Activated T-cell treated with anti-CD3 and anti-CD28 coated beads, Interleukin-2, amount 50 U/mL, for 4 hours (primary cell): ENCODE results near the gene GRB7. TPM values are rescaled to one million over a fixed set of nuclear protein-coding genes. Genes with fewer than 3 reads are reported as not detected.
"Not testable (repeated sequence)": the region's sequence is repeated elsewhere in the genome, so short reads cannot be mapped to it uniquely, and the experiment has no call there.

Experiments
- ATAC-seq, 2 donors: fragments of 200-7000 bp; cut with Tn5 transposase; one replicate each; pipeline ENCODE4 v1.10.0; 2021
- DNase-seq: peaks from one replicate; pipeline ENCODE4 v3.0.0-alpha.2; 2020
- H3K27me3 Mint-ChIP-seq: one replicate; pipeline ENCODE4 v1.8.0; 2021; ENCODE audit warnings: low read depth, mixed read lengths
- H3K36me3 Mint-ChIP-seq: one replicate; pipeline ENCODE4 v1.8.0; 2022; ENCODE audit warnings: mixed read lengths; ENCODE audit not compliant: insufficient read depth
- H3K4me1 Mint-ChIP-seq: one replicate; pipeline ENCODE4 v1.8.0; 2021; ENCODE audit warnings: low read depth, mixed read lengths
- H3K4me3 Mint-ChIP-seq: one replicate; pipeline ENCODE4 v1.8.0; 2021; ENCODE audit warnings: mild to moderate bottlenecking, moderate library complexity, mixed read lengths
- H3K9me3 Mint-ChIP-seq: one replicate; pipeline ENCODE4 v1.8.0; 2021; ENCODE audit warnings: mixed read lengths
- total RNA-seq, 3 donors: library from RNA; stranded (reverse); gene quantifications; one replicate each; pipeline ENCODE4 v1.2.1, GENCODE V29; 2021

Gene GRB7
- total RNA-seq, 3 donors from 2014 or later: 0.43 to 0.73 (median 0.47) TPM

GRCh38 chr17:39757176-39757662, 19.5 kb downstream of the GRB7 start:
- ATAC-seq (no peak), DNase-seq (no peak)
- no peaks in the 10 kb centered on the region for H3K9me3 Mint-ChIP-seq
- no peaks in the 10 kb centered on the region for H3K27me3 Mint-ChIP-seq
- peaks cover 11% of the 10 kb centered on the region for H3K36me3 Mint-ChIP-seq
- H3K4me3 Mint-ChIP-seq: no peak overlapping the region
- peaks cover 73% of the 10 kb centered on the region for H3K4me1 Mint-ChIP-seq

DNA sequence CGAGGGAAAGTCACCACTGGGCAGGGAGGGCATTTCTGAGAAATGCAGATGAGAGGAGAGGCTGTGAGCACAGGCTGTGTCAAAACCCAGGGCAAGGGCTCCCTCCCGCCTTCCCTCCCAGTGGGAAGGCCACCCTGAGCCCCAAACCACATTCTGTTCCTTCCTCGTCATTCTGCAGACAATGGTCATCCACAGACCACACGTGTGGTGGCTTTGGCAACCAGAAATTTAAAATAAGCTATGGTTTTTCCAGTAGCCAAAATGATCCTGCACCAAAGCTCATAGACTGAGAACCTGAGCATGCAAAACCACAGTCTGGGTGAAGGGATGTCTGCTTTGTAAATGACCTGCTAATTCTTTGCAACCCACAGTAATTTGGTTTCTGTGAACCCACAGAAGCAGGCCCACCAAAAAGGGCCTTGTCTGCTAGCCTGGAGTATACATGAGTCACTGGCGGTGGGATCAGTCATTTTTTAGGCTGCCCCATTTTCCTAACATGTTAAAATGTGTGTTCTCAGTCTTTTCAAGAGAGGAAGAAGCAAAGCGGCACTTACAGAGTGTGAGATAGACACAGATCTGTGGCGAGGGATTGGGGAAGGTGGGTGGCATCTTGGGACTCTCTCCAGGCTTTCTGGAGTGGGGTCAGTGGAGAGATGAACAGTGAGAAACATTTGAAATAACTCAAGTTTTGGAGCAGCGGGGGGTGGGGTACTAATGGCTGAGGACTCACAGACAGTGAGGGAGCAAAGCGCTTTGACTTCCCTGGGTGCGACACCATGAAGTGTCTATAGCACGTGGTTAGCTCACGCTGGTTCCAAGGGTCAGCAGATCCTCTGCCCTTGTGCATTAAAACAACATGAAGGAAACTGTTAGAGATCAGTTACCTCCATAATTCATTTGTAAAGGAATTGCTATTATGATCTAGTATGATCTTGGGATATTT, 20.5 kb downstream of the GRB7 start:
- Mint-ChIP-seq H3K4me1 (peaks cover 75% of the 10 kb centered on the region), H3K27me3 (no peaks in the 10 kb centered on the region), H3K4me3 (peak overlapping the region; percentile 32), H3K36me3 (peaks cover 19% of the 10 kb centered on the region), H3K9me3 (no peaks in the 10 kb centered on the region)
- ATAC-seq (peak; percentile 23 to 27), DNase-seq (peak; percentile 50)

DNA sequence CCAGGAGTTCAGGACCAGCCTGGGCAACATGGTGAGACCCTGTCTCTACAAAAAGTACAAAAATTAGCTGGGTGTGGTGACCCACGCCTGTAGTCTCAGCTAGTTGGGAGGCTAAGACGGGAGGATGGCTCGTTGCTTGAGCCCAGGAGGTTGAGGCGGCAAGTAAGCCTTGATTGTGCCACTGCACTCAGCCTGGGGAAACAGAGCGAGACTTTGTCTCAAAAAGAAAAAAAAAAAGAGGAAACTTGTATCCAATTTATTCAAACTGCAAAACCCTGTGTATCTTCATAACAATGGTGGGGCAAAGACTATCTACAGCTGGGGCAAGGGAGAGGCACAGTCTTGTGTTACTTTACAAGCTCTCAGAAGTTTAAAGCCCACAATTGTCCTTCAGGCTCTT, 21.5 kb downstream of the GRB7 start:
- Mint-ChIP-seq H3K9me3 (no peaks in the 10 kb centered on the region), H3K27me3 (no peaks in the 10 kb centered on the region), H3K4me3 (no peak overlapping the region), H3K36me3 (peaks cover 22% of the 10 kb centered on the region), H3K4me1 (peaks cover 74% of the 10 kb centered on the region)
- ATAC-seq (no peak), DNase-seq (no peak)

- no peak overlapping the region for H3K4me3 Mint-ChIP-seq
- no peaks in the 10 kb centered on the region for H3K27me3 Mint-ChIP-seq
- peaks cover 77% of the 10 kb centered on the region for H3K4me1 Mint-ChIP-seq
- no peaks in the 10 kb centered on the region for H3K9me3 Mint-ChIP-seq
- H3K36me3 Mint-ChIP-seq: peaks cover 46% of the 10 kb centered on the region
- ATAC-seq (peak in 1 of 2 donors; percentile 17), DNase-seq (no peak)
Observed at GRCh38 chr17:39761861-39762496, 24.2 kb downstream of the GRB7 start.

DNA sequence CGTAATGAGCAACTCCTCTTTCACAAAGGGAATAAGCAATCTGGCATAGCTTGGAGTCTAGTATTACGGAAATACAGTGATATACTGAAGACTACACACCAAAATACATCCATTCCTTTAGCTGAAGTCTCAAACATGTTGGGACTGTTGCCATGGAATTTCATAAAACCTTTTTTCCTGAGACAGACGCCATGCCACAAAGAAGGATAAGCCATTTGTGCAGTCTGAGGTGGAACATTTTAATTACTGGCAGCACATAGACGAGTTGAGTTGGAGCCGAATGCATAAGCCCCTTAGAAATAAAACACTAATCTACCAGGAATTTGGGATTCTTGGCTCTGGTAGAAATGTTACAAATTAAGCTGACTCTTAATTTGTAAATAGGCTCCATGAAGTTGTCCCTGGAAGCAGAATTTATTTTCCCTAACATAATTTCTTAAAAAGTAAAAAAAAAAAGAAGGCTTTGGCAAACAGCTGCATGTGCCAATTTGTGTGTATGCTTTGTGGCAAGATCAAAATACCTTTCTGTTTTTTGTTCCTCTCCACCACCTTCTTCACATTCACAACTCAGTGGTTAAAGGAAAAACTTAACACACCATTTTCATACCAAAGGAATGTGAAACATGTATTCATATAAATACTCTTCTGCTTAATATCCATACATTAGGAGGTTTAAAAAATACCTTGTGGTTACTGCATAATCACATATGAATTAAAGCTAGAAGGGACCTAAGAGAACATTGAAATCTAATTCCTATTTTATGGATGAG, 25.5 kb downstream of the GRB7 start:
- ATAC-seq (no peak), DNase-seq (no peak)
- H3K4me1 Mint-ChIP-seq: peaks cover 77% of the 10 kb centered on the region
- peaks cover 55% of the 10 kb centered on the region for H3K36me3 Mint-ChIP-seq
- no peaks in the 10 kb centered on the region for H3K9me3 Mint-ChIP-seq
- H3K27me3 Mint-ChIP-seq: no peaks in the 10 kb centered on the region
- no peak overlapping the region for H3K4me3 Mint-ChIP-seq

GRCh38 chr17:39764171-39764570, 26.4 kb downstream of the GRB7 start:
- not testable (repeated sequence) for DNase-seq, ATAC-seq, H3K9me3 Mint-ChIP-seq, H3K4me3 Mint-ChIP-seq, H3K27me3 Mint-ChIP-seq
- Mint-ChIP-seq H3K4me1 (peaks cover 77% of the 10 kb centered on the region), H3K36me3 (peaks cover 58% of the 10 kb centered on the region)

- no peak overlapping the region for H3K4me3 Mint-ChIP-seq
- H3K9me3 Mint-ChIP-seq: no peaks in the 10 kb centered on the region
- DNase-seq: no peak
- H3K36me3 Mint-ChIP-seq: peaks cover 59% of the 10 kb centered on the region
- ATAC-seq: no peak
- no peaks in the 10 kb centered on the region for H3K27me3 Mint-ChIP-seq
- H3K4me1 Mint-ChIP-seq: peaks cover 78% of the 10 kb centered on the region
Observed at GRCh38 chr17:39765175-39765574, 27.4 kb downstream of the GRB7 start.

- ATAC-seq (no peak), DNase-seq (no peak)
- Mint-ChIP-seq H3K27me3 (no peaks in the 10 kb centered on the region), H3K4me3 (no peak overlapping the region), H3K9me3 (no peaks in the 10 kb centered on the region), H3K36me3 (peaks cover 59% of the 10 kb centered on the region), H3K4me1 (peaks cover 82% of the 10 kb centered on the region)
Observed at GRCh38 chr17:39765766-39766165, 28.0 kb downstream of the GRB7 start.

DNA sequence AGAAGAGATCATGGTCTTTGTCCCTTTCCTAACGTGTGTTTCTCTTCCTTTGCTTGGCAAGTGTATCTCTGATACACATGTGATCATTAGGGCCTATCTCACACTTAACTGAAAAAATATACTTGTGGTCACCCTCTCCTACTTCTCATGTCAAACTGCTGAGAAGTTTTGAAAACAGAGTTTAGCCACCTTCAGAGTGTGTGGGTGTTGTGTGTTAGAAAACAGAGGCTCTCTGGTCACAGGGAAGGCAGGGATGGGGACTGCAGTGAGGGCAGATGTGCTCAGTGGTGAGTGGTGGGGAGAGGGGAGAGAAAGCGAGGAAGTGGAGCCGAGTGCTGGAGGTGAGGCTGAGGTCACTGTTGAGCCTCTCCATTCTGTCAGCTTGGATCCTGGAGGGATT, 29.4 kb downstream of the GRB7 start:
- Mint-ChIP-seq H3K4me1 (peaks cover 88% of the 10 kb centered on the region), H3K4me3 (peak overlapping the region; percentile 20), H3K9me3 (no peaks in the 10 kb centered on the region), H3K27me3 (no peaks in the 10 kb centered on the region), H3K36me3 (peaks cover 67% of the 10 kb centered on the region)
- DNase-seq (no peak), ATAC-seq (no peak)

- Mint-ChIP-seq H3K4me1 (peaks cover 98% of the 10 kb centered on the region), H3K4me3 (peak overlapping the region; percentile 42), H3K9me3 (no peaks in the 10 kb centered on the region), H3K36me3 (peaks cover 66% of the 10 kb centered on the region), H3K27me3 (no peaks in the 10 kb centered on the region)
- peak; percentile 56 for DNase-seq
- peak; percentile 79 to 81 for ATAC-seq
Observed at GRCh38 chr17:39769974-39770587, 32.3 kb downstream of the GRB7 start.

GRCh38 chr17:39772415-39772814, 34.7 kb downstream of the GRB7 start:
- DNase-seq: no peak
- ATAC-seq: no peak
- H3K27me3 Mint-ChIP-seq: no peaks in the 10 kb centered on the region
- peaks cover 56% of the 10 kb centered on the region for H3K36me3 Mint-ChIP-seq
- H3K4me3 Mint-ChIP-seq: peak overlapping the region; percentile 69
- no peaks in the 10 kb centered on the region for H3K9me3 Mint-ChIP-seq
- H3K4me1 Mint-ChIP-seq: peaks cover 93% of the 10 kb centered on the region

DNA sequence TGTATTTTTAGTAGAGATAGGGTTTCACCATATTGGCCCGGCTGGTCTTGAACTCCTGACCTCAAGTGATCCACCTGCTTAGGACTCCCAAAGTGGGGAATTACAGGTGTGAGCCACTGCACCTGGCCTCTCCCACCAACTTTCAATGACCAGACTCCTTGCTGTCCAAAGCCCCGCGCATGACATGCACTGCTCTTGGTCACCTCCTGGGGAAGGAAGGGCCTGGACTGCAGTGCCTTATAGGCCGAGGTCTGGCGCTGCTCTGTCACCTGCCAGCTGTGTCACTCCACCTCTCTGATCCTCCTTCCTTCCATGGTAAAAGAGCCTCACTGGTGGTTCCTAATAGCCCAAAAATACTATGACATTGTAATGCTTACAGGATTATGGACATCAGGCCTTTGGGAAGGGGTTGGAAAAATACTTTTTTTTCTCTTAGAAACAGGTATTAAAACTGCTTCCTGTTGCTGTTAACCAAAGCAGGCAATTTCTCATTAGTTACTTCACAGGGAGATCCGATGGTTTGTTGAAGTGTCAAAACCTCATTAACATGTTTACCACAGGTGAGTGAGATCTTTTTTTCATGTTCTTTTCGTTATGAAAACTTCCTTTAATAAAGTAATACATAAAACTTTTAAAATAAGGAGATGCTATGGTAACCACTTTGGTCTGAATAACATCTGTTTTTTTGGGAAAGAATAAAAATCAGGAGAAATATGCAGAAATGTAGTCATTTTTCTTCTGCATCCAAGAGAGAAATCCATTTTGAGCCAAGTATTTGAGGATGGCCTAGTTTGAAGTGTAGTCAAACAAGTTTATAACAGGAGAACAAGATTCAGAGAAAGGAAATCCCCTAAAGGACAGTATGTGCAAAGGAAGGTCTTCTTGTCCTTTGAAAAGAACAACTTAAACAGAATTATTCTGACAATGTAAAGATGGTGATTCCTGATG, 35.5 kb downstream of the GRB7 start:
- peaks cover 56% of the 10 kb centered on the region for H3K36me3 Mint-ChIP-seq
- H3K4me1 Mint-ChIP-seq: peaks cover 94% of the 10 kb centered on the region
- ATAC-seq: no peak
- DNase-seq: no peak
- no peaks in the 10 kb centered on the region for H3K27me3 Mint-ChIP-seq
- peak overlapping the region; percentile 64 for H3K4me3 Mint-ChIP-seq
- no peaks in the 10 kb centered on the region for H3K9me3 Mint-ChIP-seq

DNA sequence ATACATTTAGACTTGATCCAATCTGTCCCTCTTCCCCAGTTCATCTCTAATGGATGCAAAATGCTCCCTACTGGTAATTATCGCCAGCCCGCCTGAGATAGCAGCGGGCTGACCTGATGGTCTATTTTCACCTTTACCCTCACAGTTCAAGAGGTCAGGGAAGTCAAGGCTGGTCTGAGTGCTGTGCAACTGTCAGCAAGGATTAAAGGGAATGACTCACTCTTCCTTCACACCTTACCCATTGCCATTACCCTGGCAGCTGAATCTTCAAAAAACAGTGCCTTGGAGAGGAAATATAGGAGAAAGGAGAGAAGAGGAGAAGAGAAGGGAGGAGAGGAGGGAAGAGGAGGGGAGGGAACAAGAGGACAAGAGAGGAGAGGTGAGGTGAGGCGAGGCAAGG, 36.3 kb downstream of the GRB7 start:
- H3K27me3 Mint-ChIP-seq: no peaks in the 10 kb centered on the region
- ATAC-seq: no peak
- H3K4me1 Mint-ChIP-seq: peaks cover 93% of the 10 kb centered on the region
- peak overlapping the region; percentile 68 for H3K4me3 Mint-ChIP-seq
- no peak for DNase-seq
- no peaks in the 10 kb centered on the region for H3K9me3 Mint-ChIP-seq
- H3K36me3 Mint-ChIP-seq: peaks cover 50% of the 10 kb centered on the region
